RWPE1 (cell line): ENCODE data around the gene UGT1A8.
A peak's percentile ranks its signal among the peaks of the same experiment; 100 is the strongest.

Experiments used
- CTCF ChIA-PET: fragments of 350-600 bp; sonication (Branson Sonifier 250); formaldehyde crosslinking; extraction: SDS; loops from one replicate; lab custom pipeline; 2021; lab: Yijun Ruan, JAX
- POLR2A ChIA-PET: fragments of 400-600 bp; formaldehyde crosslinking; extraction: SDS; loops from one replicate; lab custom pipeline; 2020; ENCODE audit warnings: antibody characterized with exemption; ENCODE audit not compliant: low non-redundant PET; lab: Yijun Ruan, JAX
- DNase-seq: peaks from one replicate; pipeline ENCODE4 v3.0.0; 2012; ENCODE audit warnings: low spot score
- H3K27ac ChIP-seq: fragments of 450-650 bp; 2 replicates; pipeline ENCODE4 v1.5.1; 2017
- CTCF ChIP-seq: fragments of 450-650 bp; conservative IDR thresholded peaks from 2 replicates; pipeline ENCODE4 v1.5.1; 2017; ENCODE audit warnings: low read depth, mild to moderate bottlenecking

Gene UGT1A8

GRCh38 chr2:233799716-233800115, 182.3 kb downstream of the UGT1A8 start:
- H3K27ac ChIP-seq, result no peak overlapping the region
- ChIA-PET CTCF (interaction anchor here (0.6 kb wide), 2 partner anchors 250 to 356 kb away, joined by 3 read pairs; no protein-coding TSS in a partner anchor), POLR2A (no interaction called here)
- no peak for TF ChIP-seq CTCF
- DNase-seq, result no peak

- TF ChIP-seq CTCF, result no peak
- no peak for DNase-seq
- no peak overlapping the region for H3K27ac ChIP-seq
- ChIA-PET CTCF (interaction anchor here (0.6 kb wide), 1 partner anchor 356 kb away, joined by 3 read pairs; no protein-coding TSS in a partner anchor), POLR2A (no interaction called here)
Measured at GRCh38 chr2:233800208-233800607, 182.8 kb downstream of the UGT1A8 start.

GRCh38 chr2:233801357-233802131, 184.1 kb downstream of the UGT1A8 start:
- DNase-seq, result peak; percentile 20
- CTCF ChIA-PET, result no interaction called here
- TF ChIP-seq CTCF, result no peak
- POLR2A ChIA-PET, result no interaction called here
- no peak overlapping the region for H3K27ac ChIP-seq

- POLR2A ChIA-PET, result no interaction called here
Measured at GRCh38 chr2:233802132-233802815, 184.8 kb downstream of the UGT1A8 start.

GRCh38 chr2:233803292-233803911, 186.0 kb downstream of the UGT1A8 start:
- no peak for DNase-seq
- ChIA-PET CTCF (interaction anchor here (0.6 to 0.7 kb wide), 2 partner anchors 319 to 1306 kb away, joined by 3 to 4 read pairs; no protein-coding TSS in a partner anchor), POLR2A (no interaction called here)
- H3K27ac ChIP-seq, result no peak overlapping the region
- TF ChIP-seq CTCF, result no peak

More at GRCh38 chr2:233802132-233802815, 184.8 kb downstream of the UGT1A8 start:
- TF ChIP-seq CTCF, result no peak
- H3K27ac ChIP-seq, result no peak overlapping the region
- CTCF ChIA-PET, result no interaction called here
- DNase-seq, result no peak

GRCh38 chr2:233803994-233804393, 186.6 kb downstream of the UGT1A8 start:
- ChIA-PET CTCF (interaction anchor here (0.6 kb wide), 1 partner anchor 320 kb away, joined by 4 read pairs; no protein-coding TSS in a partner anchor), POLR2A (no interaction called here)
- no peak for DNase-seq
- TF ChIP-seq CTCF, result no peak
- H3K27ac ChIP-seq, result no peak overlapping the region
